ENCODE results near the gene ZNF883. TPM values are rescaled to one million over a fixed set of nuclear protein-coding genes. Genes with fewer than 3 reads are reported as not detected.

ZNF883 gene
- total and polyA plus RNA-seq, 2 experiments from 2014 or later: 26.8 to 44.4 TPM

GRCh38 chr9:113026200-113026599 lies 14.2 kb upstream of the ZNF883 start:
- peaks cover 6% of the 10 kb centered on the region; the same call in 1 of the 3 replicates for H3K36me3 Mint-ChIP-seq (ENCODE audit: low read depth)
- Histone ChIP-seq H3K79me2 (replicated peaks; ENCODE audit: insufficient read depth) (no peaks in the 10 kb centered on the region), H3K4me1 (ENCODE audit: insufficient read depth) (no peaks in the 10 kb centered on the region), H3K27ac (ENCODE audit: low read depth) (no peak overlapping the region), H3K36me3 (ENCODE audit: insufficient read depth) (no peaks in the 10 kb centered on the region), H4K20me1 (replicated peaks; ENCODE audit: insufficient read depth) (no peaks in the 10 kb centered on the region), H3K4me2 (no peak overlapping the region), H3K27me3 (ENCODE audit: insufficient read depth) (no peaks in the 10 kb centered on the region), H3F3A (replicated peaks; ENCODE audit: low read depth) (no peaks in the 10 kb centered on the region), H3K9me2 (ENCODE audit: insufficient read depth) (peaks cover 6% of the 10 kb centered on the region; the same call in 1 of the 2 replicates), H3K4me3 (no peak overlapping the region), H2AFZ (no peak overlapping the region)
- DNase-seq (ENCODE audit: low spot score) (no peak), ATAC-seq (no peak)
- no peak overlapping the region for H3K4me3 Mint-ChIP-seq
- peaks cover 5% of the 10 kb centered on the region for H3K27me3 Mint-ChIP-seq (ENCODE audit: insufficient read depth, low read depth, poor library complexity)
- no peaks in the 10 kb centered on the region for H3K4me1 Mint-ChIP-seq
- no peak overlapping the region for H3K27ac Mint-ChIP-seq
- TF ChIP-seq NANOG (IDR thresholded peaks at IDR 0.05; ENCODE audit: borderline replicate concordance) (no peak), EZH2phosphoT487 (IDR thresholded peaks at IDR 0.05; ENCODE audit: unreplicated experiment) (no peak), CTCF (conservative IDR thresholded peaks at IDR 0.05; ENCODE audit: low read depth in 2 of 2) (no peak)
- peaks cover 71% of the 10 kb centered on the region for H3K9me3 Mint-ChIP-seq

- H3K36me3 Mint-ChIP-seq (ENCODE audit: low read depth): peaks cover 3% of the 10 kb centered on the region; the same call in 1 of the 3 replicates
- no peak overlapping the region for H3K4me3 Mint-ChIP-seq
- no peaks in the 10 kb centered on the region for H3F3A ChIP-seq (replicated peaks; ENCODE audit: low read depth)
- H3K27me3 Mint-ChIP-seq (ENCODE audit: insufficient read depth, low read depth, poor library complexity): no peaks in the 10 kb centered on the region
- H3K27ac ChIP-seq (ENCODE audit: low read depth): no peak overlapping the region
- H4K20me1 ChIP-seq (replicated peaks; ENCODE audit: insufficient read depth): no peaks in the 10 kb centered on the region
- no peak overlapping the region for H2AFZ ChIP-seq
- H3K4me1 ChIP-seq (ENCODE audit: insufficient read depth): no peaks in the 10 kb centered on the region
- H3K79me2 ChIP-seq (replicated peaks; ENCODE audit: insufficient read depth): no peaks in the 10 kb centered on the region
- H3K4me3 ChIP-seq: no peak overlapping the region
- H3K4me2 ChIP-seq: no peak overlapping the region
- H3K9me3 Mint-ChIP-seq: peaks cover 75% of the 10 kb centered on the region
- no peak overlapping the region for H3K27ac Mint-ChIP-seq
- no peaks in the 10 kb centered on the region for H3K36me3 ChIP-seq (ENCODE audit: insufficient read depth)
- H3K4me1 Mint-ChIP-seq: no peaks in the 10 kb centered on the region
- H3K27me3 ChIP-seq (ENCODE audit: insufficient read depth): no peaks in the 10 kb centered on the region
- no peak for ATAC-seq
- H3K9me2 ChIP-seq (ENCODE audit: insufficient read depth): peaks cover 4% of the 10 kb centered on the region; the same call in 1 of the 2 replicates
- DNase-seq (ENCODE audit: low spot score): no peak
- no peak for TF ChIP-seq CREB1 (CRISPR knock-in tag; IDR thresholded peaks at IDR 0.05; ENCODE audit: low read depth)
- TF ChIP-seq EZH2 (IDR thresholded peaks at IDR 0.05; ENCODE audit: low read depth, unreplicated experiment): no peak
- TF ChIP-seq JUNB (IDR thresholded peaks at IDR 0.05; ENCODE audit: unreplicated experiment): no peak
- TF ChIP-seq, protein P1, sequence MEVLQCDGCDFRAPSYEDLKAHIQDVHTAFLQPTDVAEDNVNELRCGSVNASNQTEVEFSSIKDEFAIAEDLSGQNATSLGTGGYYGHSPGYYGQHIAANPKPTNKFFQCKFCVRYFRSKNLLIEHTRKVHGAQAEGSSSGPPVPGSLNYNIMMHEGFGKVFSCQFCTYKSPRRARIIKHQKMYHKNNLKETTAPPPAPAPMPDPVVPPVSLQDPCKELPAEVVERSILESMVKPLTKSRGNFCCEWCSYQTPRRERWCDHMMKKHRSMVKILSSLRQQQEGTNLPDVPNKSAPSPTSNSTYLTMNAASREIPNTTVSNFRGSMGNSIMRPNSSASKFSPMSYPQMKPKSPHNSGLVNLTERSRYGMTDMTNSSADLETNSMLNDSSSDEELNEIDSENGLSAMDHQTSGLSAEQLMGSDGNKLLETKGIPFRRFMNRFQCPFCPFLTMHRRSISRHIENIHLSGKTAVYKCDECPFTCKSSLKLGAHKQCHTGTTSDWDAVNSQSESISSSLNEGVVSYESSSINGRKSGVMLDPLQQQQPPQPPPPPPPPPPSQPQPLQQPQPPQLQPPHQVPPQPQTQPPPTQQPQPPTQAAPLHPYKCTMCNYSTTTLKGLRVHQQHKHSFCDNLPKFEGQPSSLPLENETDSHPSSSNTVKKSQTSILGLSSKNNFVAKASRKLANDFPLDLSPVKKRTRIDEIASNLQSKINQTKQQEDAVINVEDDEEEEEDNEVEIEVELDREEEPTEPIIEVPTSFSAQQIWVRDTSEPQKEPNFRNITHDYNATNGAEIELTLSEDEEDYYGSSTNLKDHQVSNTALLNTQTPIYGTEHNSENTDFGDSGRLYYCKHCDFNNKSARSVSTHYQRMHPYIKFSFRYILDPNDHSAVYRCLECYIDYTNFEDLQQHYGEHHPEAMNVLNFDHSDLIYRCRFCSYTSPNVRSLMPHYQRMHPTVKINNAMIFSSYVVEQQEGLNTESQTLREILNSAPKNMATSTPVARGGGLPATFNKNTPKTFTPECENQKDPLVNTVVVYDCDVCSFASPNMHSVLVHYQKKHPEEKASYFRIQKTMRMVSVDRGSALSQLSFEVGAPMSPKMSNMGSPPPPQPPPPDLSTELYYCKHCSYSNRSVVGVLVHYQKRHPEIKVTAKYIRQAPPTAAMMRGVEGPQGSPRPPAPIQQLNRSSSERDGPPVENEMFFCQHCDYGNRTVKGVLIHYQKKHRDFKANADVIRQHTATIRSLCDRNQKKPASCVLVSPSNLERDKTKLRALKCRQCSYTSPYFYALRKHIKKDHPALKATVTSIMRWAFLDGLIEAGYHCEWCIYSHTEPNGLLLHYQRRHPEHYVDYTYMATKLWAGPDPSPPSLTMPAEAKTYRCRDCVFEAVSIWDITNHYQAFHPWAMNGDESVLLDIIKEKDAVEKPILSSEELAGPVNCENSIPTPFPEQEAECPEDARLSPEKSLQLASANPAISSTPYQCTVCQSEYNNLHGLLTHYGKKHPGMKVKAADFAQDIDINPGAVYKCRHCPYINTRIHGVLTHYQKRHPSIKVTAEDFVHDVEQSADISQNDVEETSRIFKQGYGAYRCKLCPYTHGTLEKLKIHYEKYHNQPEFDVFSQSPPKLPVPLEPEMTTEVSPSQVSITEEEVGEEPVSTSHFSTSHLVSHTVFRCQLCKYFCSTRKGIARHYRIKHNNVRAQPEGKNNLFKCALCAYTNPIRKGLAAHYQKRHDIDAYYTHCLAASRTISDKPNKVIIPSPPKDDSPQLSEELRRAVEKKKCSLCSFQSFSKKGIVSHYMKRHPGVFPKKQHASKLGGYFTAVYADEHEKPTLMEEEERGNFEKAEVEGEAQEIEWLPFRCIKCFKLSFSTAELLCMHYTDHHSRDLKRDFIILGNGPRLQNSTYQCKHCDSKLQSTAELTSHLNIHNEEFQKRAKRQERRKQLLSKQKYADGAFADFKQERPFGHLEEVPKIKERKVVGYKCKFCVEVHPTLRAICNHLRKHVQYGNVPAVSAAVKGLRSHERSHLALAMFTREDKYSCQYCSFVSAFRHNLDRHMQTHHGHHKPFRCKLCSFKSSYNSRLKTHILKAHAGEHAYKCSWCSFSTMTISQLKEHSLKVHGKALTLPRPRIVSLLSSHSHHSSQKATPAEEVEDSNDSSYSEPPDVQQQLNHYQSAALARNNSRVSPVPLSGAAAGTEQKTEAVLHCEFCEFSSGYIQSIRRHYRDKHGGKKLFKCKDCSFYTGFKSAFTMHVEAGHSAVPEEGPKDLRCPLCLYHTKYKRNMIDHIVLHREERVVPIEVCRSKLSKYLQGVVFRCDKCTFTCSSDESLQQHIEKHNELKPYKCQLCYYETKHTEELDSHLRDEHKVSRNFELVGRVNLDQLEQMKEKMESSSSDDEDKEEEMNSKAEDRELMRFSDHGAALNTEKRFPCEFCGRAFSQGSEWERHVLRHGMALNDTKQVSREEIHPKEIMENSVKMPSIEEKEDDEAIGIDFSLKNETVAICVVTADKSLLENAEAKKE (CRISPR knock-in tag; IDR thresholded peaks at IDR 0.05): no peak
- no peak for TF ChIP-seq CTCF (conservative IDR thresholded peaks at IDR 0.05; ENCODE audit: low read depth in 2 of 2)
- TF ChIP-seq EZH2phosphoT487 (IDR thresholded peaks at IDR 0.05; ENCODE audit: unreplicated experiment): no peak
- TF ChIP-seq POLR2AphosphoS5 (IDR thresholded peaks at IDR 0.05; ENCODE audit: low read depth): no peak
Observed at GRCh38 chr9:113018247-113018646, 6.3 kb upstream of the ZNF883 start.

Data from GM23338 (cell line).